ENCODE measurements around the gene SLC4A3.

The SLC4A3 gene

DNA sequence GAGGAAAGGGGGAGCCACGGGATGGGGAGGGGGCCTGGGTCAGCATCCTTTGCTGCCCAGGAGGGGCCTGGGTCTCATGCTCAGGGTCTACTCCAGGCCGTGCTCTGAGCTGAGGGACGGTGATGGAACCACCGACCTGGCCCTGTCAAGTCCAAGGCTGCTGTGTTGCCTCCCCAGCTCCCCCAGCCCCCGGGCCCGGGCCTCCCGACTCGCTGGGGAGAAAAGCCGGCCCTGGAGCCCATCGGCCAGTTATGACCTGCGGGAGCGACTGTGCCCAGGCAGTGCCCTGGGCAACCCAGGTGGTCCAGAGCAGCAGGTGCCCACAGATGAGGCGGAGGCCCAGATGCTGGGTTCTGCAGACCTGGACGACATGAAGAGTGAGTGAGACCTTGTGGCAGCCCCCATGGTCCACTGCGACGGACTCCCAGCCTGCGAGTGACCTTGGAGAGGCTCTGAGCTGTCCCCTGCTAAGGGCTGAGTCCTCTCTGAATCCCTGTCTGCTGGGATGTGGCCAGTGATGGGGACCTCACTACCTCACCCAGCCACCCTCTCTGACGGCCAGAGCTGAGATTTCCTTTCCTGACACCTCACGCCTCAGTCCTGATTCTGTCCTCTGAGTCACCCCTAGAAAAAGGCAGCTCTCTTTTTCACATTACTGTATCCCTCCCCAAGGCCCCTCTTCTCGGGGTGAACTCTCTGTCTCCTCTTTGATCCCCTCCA lies 2.7 kb downstream of the SLC4A3 start:
- H3K4me1 ChIP-seq (ENCODE audit: low read depth, poor library complexity, severe bottlenecking), result no peaks in the 10 kb centered on the region
- no peak overlapping the region for H3K9ac ChIP-seq
- peaks cover 25% of the 10 kb centered on the region; the same call in 1 of the 2 replicates for H3K27me3 ChIP-seq (ENCODE audit: insufficient read depth, low read depth)
- TF ChIP-seq, protein P1, sequence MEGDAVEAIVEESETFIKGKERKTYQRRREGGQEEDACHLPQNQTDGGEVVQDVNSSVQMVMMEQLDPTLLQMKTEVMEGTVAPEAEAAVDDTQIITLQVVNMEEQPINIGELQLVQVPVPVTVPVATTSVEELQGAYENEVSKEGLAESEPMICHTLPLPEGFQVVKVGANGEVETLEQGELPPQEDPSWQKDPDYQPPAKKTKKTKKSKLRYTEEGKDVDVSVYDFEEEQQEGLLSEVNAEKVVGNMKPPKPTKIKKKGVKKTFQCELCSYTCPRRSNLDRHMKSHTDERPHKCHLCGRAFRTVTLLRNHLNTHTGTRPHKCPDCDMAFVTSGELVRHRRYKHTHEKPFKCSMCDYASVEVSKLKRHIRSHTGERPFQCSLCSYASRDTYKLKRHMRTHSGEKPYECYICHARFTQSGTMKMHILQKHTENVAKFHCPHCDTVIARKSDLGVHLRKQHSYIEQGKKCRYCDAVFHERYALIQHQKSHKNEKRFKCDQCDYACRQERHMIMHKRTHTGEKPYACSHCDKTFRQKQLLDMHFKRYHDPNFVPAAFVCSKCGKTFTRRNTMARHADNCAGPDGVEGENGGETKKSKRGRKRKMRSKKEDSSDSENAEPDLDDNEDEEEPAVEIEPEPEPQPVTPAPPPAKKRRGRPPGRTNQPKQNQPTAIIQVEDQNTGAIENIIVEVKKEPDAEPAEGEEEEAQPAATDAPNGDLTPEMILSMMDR (conservative IDR thresholded peaks at IDR 0.05; ENCODE audit: low read depth, low read length), result no peak
- H3K79me2 ChIP-seq (ENCODE audit: insufficient read depth, low read depth), result no peaks in the 10 kb centered on the region
- no peak overlapping the region for H3K4me3 ChIP-seq (IDR thresholded peaks at IDR 0.05; ENCODE audit: insufficient read depth, low read depth, low read length)
- H4K20me1 ChIP-seq (ENCODE audit: insufficient read depth), result no peaks in the 10 kb centered on the region
- no peak overlapping the region for H3K4me2 ChIP-seq
- no peak overlapping the region for H3K27ac ChIP-seq
- no peak overlapping the region for H2AFZ ChIP-seq (ENCODE audit: low read depth)
- no peaks in the 10 kb centered on the region for H3K36me3 ChIP-seq (ENCODE audit: insufficient read depth)

DNA sequence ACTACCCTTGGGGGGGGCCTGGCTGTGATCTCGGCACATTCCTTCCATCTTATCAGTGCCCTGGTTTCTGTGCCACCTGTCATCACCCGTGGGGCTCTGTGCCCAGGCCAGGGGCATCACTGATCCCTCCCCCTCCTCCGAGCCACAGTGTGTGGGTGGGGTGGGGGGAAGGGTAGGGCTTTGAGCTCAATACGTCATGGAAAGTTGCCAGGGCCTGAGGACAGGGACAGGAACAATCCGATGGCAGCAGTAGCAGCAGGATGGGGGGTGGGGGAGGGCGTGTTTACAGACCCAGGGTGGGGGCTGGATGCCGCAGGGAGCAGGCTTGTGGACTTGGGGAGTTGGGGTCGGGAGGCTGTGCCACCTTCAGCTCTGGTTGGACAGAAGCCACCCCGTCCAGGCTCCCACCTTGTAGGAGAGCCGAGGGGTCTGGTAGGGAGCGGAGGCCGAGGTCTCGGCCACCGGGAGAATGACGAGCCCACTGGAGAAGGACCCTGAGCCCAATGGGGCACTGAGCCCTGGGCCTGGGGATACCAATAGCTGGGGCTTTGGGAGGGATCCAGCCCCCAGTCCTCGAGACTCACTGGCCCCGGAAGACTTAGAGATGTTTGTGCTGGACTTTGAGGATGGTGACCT lies 3.5 kb downstream of the SLC4A3 start:
- Histone ChIP-seq H3K79me2 (ENCODE audit: insufficient read depth, low read depth) (no peaks in the 10 kb centered on the region), H4K20me1 (ENCODE audit: insufficient read depth) (no peaks in the 10 kb centered on the region), H3K27me3 (ENCODE audit: insufficient read depth, low read depth) (peaks cover 26% of the 10 kb centered on the region; the same call in 1 of the 2 replicates), H3K4me3 (IDR thresholded peaks at IDR 0.05; ENCODE audit: insufficient read depth, low read depth, low read length) (no peak overlapping the region), H2AFZ (ENCODE audit: low read depth) (no peak overlapping the region), H3K4me1 (ENCODE audit: low read depth, poor library complexity, severe bottlenecking) (no peaks in the 10 kb centered on the region), H3K4me2 (no peak overlapping the region), H3K27ac (no peak overlapping the region), H3K9ac (no peak overlapping the region), H3K36me3 (ENCODE audit: insufficient read depth) (no peaks in the 10 kb centered on the region)
- TF ChIP-seq, protein P1 (conservative IDR thresholded peaks at IDR 0.05; ENCODE audit: low read depth, low read length), result no peak

DNA sequence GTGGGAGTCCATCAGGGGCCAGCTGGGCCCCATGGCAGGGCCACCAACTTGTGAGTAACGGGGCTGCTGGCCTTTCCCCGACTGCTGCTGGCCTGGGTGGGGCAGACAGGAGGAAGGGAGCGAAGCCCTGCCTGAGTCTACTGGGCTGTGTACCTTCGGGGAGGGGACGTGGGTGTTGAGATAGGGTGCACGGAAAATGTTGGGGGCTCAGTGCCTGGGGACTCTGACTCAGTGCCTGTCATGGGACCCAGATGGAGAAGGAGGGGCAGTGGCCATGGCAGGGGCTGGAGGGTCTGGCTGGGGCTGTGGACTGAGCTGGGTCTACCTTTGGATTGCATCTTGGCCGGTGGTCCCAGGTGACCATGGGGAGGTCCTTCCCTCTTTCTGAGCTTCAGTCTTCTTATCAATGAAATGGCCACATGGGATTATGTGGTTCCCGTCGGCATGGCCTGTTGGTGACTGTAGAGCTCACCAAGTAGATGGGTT lies 4.0 kb downstream of the SLC4A3 start:
- TF ChIP-seq, protein P1 (conservative IDR thresholded peaks at IDR 0.05; ENCODE audit: low read depth, low read length), result no peak
- Histone ChIP-seq H3K9ac (no peak overlapping the region), H3K27ac (no peak overlapping the region), H2AFZ (ENCODE audit: low read depth) (no peak overlapping the region), H3K4me3 (IDR thresholded peaks at IDR 0.05; ENCODE audit: insufficient read depth, low read depth, low read length) (no peak overlapping the region), H3K79me2 (ENCODE audit: insufficient read depth, low read depth) (no peaks in the 10 kb centered on the region), H3K36me3 (ENCODE audit: insufficient read depth) (no peaks in the 10 kb centered on the region), H4K20me1 (ENCODE audit: insufficient read depth) (no peaks in the 10 kb centered on the region), H3K27me3 (ENCODE audit: insufficient read depth, low read depth) (peaks cover 26% of the 10 kb centered on the region; the same call in 1 of the 2 replicates), H3K4me1 (ENCODE audit: low read depth, poor library complexity, severe bottlenecking) (no peaks in the 10 kb centered on the region), H3K4me2 (no peak overlapping the region)

DNA sequence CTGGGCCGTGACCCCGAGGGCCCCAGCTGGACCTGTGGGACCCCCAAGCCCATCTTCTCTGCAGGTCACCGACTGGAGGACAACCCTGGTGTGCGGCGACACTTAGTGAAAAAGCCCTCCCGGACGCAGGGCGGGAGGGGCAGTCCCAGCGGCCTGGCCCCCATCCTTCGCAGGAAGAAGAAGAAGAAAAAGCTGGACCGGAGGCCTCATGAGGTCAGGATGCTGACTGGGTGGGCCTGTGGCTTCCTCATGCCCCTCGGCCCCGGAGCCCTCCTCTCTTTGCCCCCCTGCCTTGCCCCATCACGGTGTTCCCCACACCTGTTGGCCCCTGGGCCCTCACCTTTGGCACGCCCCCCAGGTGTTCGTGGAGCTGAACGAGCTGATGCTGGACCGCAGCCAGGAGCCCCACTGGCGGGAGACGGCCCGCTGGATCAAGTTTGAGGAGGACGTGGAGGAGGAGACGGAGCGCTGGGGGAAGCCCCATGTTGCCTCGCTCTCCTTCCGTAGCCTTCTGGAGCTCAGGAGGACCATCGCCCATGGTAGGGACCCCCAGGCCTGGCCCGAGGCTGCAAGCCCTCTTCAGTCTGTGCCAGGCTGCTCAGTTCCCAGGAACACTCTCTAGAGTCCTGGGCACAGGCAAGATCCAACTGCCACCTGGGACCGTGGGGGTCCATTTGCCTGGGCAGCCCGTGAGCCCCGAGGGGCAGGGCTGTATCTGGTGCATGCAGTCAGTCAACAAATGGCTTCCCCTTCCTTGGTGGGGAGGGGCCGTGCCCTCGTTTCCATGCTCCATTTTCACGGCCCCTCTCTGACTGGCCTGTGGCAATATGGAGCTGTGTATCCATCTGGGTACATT lies 4.7 kb downstream of the SLC4A3 start:
- TF ChIP-seq, protein P1 (conservative IDR thresholded peaks at IDR 0.05; ENCODE audit: low read depth, low read length), result no peak

More for the DNA sequence above, 4.7 kb downstream of the SLC4A3 start:
- H3K4me1 ChIP-seq (ENCODE audit: low read depth, poor library complexity, severe bottlenecking), result no peaks in the 10 kb centered on the region
- no peak overlapping the region for H2AFZ ChIP-seq (ENCODE audit: low read depth)
- H4K20me1 ChIP-seq (ENCODE audit: insufficient read depth), result no peaks in the 10 kb centered on the region
- H3K36me3 ChIP-seq (ENCODE audit: insufficient read depth), result no peaks in the 10 kb centered on the region
- no peaks in the 10 kb centered on the region for H3K79me2 ChIP-seq (ENCODE audit: insufficient read depth, low read depth)
- peaks cover 21% of the 10 kb centered on the region; the same call in 1 of the 2 replicates for H3K27me3 ChIP-seq (ENCODE audit: insufficient read depth, low read depth)
- H3K27ac ChIP-seq, result no peak overlapping the region
- no peak overlapping the region for H3K9ac ChIP-seq
- no peak overlapping the region for H3K4me3 ChIP-seq (IDR thresholded peaks at IDR 0.05; ENCODE audit: insufficient read depth, low read depth, low read length)
- H3K4me2 ChIP-seq, result no peak overlapping the region

All from KMS-11 (cell line).